HG03025 (cell line): Measurements from ENCODE around the gene GOLGA8J.
"Not testable (repeated sequence)": the region's sequence is repeated elsewhere in the genome, so short reads cannot be mapped to it uniquely, and the experiment has no call there.

ENCODE experiments used
- ATAC-seq: cut with Tn5 transposase; IDR thresholded peaks from one replicate; pipeline ENCODE4 v1.9.1; 2021; ENCODE audit warnings: mild to moderate bottlenecking, moderate library complexity; ENCODE audit not compliant: unreplicated experiment, low FRiP score

GOLGA8J gene

GRCh38 chr15:30073915-30074314, 8.8 kb upstream of the GOLGA8J start:
- ATAC-seq = no peak

- ATAC-seq = not testable (repeated sequence)
Observed at GRCh38 chr15:30080816-30081215, 1.9 kb upstream of the GOLGA8J start.

- ATAC-seq = not testable (repeated sequence)
Observed at GRCh38 chr15:30097827-30098226, 15.1 kb downstream of the GOLGA8J start.

GRCh38 chr15:30102890-30103289, 20.1 kb downstream of the GOLGA8J start:
- ATAC-seq = not testable (repeated sequence)

GRCh38 chr15:30103941-30104507, 21.3 kb downstream of the GOLGA8J start:
- ATAC-seq = not testable (repeated sequence)

GRCh38 chr15:30110591-30110990, 27.8 kb downstream of the GOLGA8J start:
- not testable (repeated sequence) for ATAC-seq

- ATAC-seq = not testable (repeated sequence)
Observed at GRCh38 chr15:30130066-30130465, 47.3 kb downstream of the GOLGA8J start.

- not testable (repeated sequence) for ATAC-seq
Observed at GRCh38 chr15:30134751-30135150, 52.0 kb downstream of the GOLGA8J start, which contains the start of gene GOLGA8T. Gene GOLGA8T (plus strand): TSS chr15:30135051. CDS start chr15:30135149, 98 bp downstream.
